SK-N-MC (cell line): ENCODE data around the gene TOPORS.

ENCODE experiments used
- DNase-seq: peaks from one replicate; pipeline ENCODE4 v3.0.0-alpha.2; 2011; ENCODE audit warnings: low read depth, low spot score
- H3K27ac ChIP-seq: fragments of 200-600 bp; sonication (generic); 2 replicates; pipeline ENCODE4 v1.5.1; 2016; ENCODE audit warnings: mixed run types
- H3K36me3 ChIP-seq: fragments of 200-600 bp; sonication (generic); 2 replicates; pipeline ENCODE4 v1.6.1; 2017; ENCODE audit warnings: antibody characterized with exemption, low read length, mixed read lengths; ENCODE audit not compliant: insufficient read depth
- H3K4me3 ChIP-seq: fragments of 200-600 bp; sonication (generic); 2 replicates; pipeline ENCODE4 v1.5.1; 2016
- H3K9ac ChIP-seq: fragments of 200-600 bp; sonication (generic); 2 replicates; pipeline ENCODE4 v1.8.0; 2017; ENCODE audit warnings: mixed run types, mixed read lengths; ENCODE audit not compliant: insufficient read length
- H3K9me3 ChIP-seq: fragments of 200-600 bp; sonication (generic); 2 replicates; pipeline ENCODE4 v1.6.1; 2017; ENCODE audit warnings: low read depth, mild to moderate bottlenecking, antibody characterized with exemption, low read length, moderate library complexity, mixed read lengths
- EZH2 ChIP-seq: fragments of 200-600 bp; sonication (generic); IDR thresholded peaks from one replicate; pipeline ENCODE4 v1.6.1; 2017; ENCODE audit warnings: antibody characterized with exemption
- FOXP2 ChIP-seq: optimal IDR thresholded peaks from 2 replicates; pipeline ENCODE3; 2011; ENCODE audit warnings: mild to moderate bottlenecking, moderate library complexity; ENCODE audit not compliant: insufficient read depth; ENCODE audit errors: extremely low read length, control extremely low read depth
- POLR2AphosphoS5 ChIP-seq: IDR thresholded peaks from 2 replicates; pipeline ENCODE4 v1.6.1; 2012; ENCODE audit warnings: mild to moderate bottlenecking, low read depth, low read length, borderline replicate concordance

TOPORS gene

DNA sequence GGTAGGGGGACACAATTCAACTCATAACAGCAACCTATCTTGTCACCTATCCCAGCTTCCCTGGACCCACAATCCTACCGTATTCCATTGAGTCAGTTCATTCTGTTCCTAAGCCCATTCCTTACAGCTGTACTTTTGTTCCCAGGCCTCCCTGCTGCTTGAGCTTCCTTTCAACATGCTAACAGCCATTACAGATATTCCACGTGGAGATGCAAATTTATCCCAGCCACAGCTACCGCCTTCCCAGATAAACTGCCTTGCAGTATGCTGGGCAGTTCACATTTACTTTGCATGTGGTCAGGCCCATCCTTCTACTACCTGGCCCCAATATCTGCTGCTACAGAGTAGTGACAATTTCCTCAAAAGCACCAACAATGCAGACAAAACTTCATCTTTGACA, 49.4 kb downstream of the TOPORS start:
- no peaks in the 10 kb centered on the region for H3K36me3 ChIP-seq
- no peak overlapping the region for H3K27ac ChIP-seq
- no peak for DNase-seq
- H3K9me3 ChIP-seq, result no peaks in the 10 kb centered on the region
- no peak for TF ChIP-seq EZH2
- TF ChIP-seq FOXP2, result no peak
- no peak for TF ChIP-seq POLR2AphosphoS5
- H3K4me3 ChIP-seq, result no peak overlapping the region
- H3K9ac ChIP-seq, result no peak overlapping the region

GRCh38 chr9:32502464-32502863, 49.9 kb downstream of the TOPORS start:
- H3K36me3 ChIP-seq, result no peaks in the 10 kb centered on the region
- H3K9me3 ChIP-seq, result no peaks in the 10 kb centered on the region
- no peak for TF ChIP-seq EZH2
- no peak for TF ChIP-seq FOXP2
- TF ChIP-seq POLR2AphosphoS5, result no peak
- no peak overlapping the region for H3K9ac ChIP-seq
- H3K4me3 ChIP-seq, result no peak overlapping the region
- DNase-seq, result no peak
- H3K27ac ChIP-seq, result no peak overlapping the region

DNA sequence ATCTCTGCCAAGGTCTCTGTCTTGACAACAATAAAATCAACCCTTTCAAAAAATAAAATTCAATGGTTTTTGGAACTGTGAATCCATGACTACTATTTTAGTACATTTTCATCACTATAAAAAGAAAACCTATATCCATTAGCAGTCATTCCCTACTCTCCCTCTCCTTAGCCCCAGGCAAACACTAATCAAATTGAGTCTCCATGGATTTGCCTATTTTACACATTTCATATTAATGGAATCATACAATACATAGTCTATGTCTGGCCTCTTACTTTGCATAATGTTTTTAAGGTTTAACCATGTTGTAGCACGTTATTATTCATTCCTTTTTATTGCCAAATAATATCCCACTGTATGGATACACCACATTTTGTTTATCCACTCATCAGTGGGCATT, 50.5 kb downstream of the TOPORS start:
- TF ChIP-seq FOXP2, result no peak
- no peak for TF ChIP-seq EZH2
- TF ChIP-seq POLR2AphosphoS5, result no peak
- Histone ChIP-seq H3K36me3 (no peaks in the 10 kb centered on the region), H3K9ac (no peak overlapping the region), H3K4me3 (no peak overlapping the region), H3K9me3 (no peaks in the 10 kb centered on the region), H3K27ac (no peak overlapping the region)
- DNase-seq, result no peak

DNA sequence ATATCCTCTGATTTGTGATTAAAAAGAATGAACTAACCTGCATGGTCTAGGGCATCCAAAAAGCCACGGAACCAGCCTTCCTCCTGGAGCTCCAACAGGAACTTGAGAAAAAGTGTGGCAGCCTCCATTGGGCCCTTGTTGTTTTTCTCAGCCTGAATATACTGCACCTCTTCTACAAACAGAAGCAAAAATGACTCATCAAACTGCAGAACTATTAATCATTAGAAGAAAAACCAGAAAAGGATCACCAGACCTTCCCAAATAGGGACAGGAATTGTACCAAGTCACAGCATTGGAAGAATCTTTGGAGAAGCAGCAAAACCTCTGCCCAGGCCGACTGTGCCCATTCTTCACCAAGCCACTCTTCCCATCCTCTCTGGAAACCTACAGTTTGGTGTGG, 51.6 kb downstream of the TOPORS start:
- no peaks in the 10 kb centered on the region for H3K36me3 ChIP-seq
- TF ChIP-seq POLR2AphosphoS5, result no peak
- TF ChIP-seq FOXP2, result no peak
- no peak for TF ChIP-seq EZH2
- H3K4me3 ChIP-seq, result no peak overlapping the region
- H3K9me3 ChIP-seq, result no peaks in the 10 kb centered on the region
- H3K27ac ChIP-seq, result no peak overlapping the region
- H3K9ac ChIP-seq, result no peak overlapping the region
- DNase-seq, result no peak

DNA sequence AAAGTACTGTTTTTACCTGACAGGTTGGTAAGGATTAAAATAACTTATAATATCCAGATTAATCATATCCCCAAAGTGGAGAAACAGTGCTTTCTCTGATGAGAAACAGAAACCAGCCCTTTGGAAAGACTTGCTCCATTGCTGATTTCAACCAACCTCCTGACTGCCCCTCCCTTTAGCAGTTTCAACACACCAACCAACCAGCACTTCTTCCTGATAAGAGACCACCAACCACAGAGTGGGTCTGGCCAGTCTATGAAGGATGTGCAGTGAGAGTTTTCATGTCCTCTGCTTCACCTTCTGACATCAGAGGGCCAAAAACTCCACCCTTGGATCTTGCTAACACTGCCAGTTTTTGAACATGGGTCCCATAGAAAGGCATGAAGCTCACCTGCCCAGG, 54.5 kb downstream of the TOPORS start:
- Histone ChIP-seq H3K36me3 (peaks cover 4% of the 10 kb centered on the region; the same call in 1 of the 2 replicates), H3K4me3 (no peak overlapping the region), H3K27ac (no peak overlapping the region), H3K9me3 (no peaks in the 10 kb centered on the region), H3K9ac (no peak overlapping the region)
- no peak for DNase-seq
- no peak for TF ChIP-seq POLR2AphosphoS5
- no peak for TF ChIP-seq EZH2
- no peak for TF ChIP-seq FOXP2

GRCh38 chr9:32490601-32491000, 61.8 kb downstream of the TOPORS start:
- H3K9me3 ChIP-seq, result no peaks in the 10 kb centered on the region
- TF ChIP-seq EZH2 (no peak), POLR2AphosphoS5 (peak; percentile 28; the same call in 1 of the 2 replicates)
- peak overlapping the region; percentile 35 for H3K4me3 ChIP-seq
- peak; percentile 86 for DNase-seq
- no peak overlapping the region for H3K9ac ChIP-seq
- peak overlapping the region; percentile 40; the same call in 1 of the 2 replicates for H3K27ac ChIP-seq
- H3K36me3 ChIP-seq, result peaks cover 8% of the 10 kb centered on the region
